T-helper 22 cell (primary cell): Measurements from ENCODE around the gene BARHL2.

Experiments
- DNase-seq: peaks from one replicate; pipeline ENCODE4 v3.0.0-alpha.2; 2020; ENCODE audit warnings: low read depth

The BARHL2 gene

DNA sequence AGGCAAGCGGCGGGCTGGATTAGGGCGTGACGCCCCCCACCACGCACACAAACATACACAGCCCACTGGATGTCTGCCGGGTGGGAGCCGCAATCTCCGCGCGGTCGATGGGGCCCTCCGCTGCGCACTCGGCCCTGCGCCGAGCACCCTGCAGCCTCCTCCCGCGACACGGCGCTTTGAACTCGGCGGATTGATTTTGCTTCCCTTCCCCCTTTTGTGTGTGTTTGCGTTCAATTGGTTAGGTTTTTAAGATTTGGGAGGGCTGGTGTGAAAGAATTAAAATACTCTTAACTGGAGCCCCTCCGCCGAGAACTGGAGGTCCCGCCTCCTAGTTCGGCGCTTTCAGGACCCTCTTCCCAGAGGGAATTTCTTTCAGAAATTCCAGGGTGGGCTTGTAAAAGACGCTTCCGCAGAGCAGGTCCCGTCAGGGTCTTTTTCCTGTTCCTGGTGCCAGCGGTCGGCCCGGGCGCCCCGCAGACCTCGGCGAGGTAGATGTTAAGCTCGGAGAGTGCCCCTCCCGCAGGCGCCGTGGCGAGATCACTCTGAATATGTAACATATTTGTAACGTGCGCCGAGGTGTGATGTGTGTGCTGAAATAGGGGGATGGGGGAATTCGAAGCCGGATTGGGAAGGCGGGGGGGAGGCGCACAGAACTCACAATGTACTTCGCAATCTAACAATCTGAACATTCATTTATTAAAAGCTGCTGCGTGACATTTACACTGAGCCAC, 8.0 kb upstream of the BARHL2 start:
- DNase-seq = no peak

DNA sequence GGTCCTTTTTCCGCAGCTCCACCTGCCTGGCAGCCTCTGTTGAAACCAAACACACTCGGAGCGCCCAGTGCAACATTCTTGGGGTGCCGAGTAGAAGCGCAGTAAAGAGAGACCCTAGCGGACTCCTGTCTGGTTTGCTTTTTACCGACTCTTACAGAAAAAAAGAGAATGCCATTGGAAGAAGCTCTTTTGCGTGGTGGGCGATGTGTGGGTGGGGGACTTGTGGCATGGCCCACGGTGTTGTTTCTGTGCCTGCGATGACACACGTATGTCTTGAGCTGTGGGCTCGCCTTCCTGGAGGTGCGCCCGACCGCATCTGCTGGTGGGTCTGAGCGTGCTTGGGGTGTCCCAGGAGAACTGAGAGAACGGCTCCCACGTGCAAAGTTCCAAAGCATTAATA, 7.3 kb upstream of the BARHL2 start:
- DNase-seq = no peak

DNA sequence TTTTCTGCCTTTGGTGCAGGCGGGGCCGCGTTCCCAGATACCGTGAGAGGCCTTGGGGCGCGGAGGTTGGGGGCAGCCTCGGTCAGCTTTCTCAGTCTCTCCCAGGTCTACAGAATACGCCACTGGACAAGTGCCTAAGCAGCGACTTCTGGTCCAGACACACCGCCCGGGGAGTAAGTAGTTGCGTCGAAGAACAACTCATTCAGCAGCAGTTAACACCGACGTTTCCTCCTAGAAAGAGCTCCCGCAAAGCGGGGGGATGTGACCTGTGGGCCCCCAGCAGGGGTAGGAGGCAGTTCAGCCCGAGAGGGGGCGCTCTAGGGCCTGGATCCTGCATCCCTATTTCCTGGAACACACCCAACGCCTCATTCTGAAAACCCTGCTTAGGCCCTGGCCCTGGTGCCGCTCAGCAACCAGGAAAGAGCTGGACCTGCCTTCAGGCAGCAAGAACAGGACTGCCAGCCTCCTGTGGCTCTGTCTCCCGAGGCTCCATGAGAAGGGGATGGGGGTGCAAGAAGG, 6.5 kb upstream of the BARHL2 start:
- no peak for DNase-seq

DNA sequence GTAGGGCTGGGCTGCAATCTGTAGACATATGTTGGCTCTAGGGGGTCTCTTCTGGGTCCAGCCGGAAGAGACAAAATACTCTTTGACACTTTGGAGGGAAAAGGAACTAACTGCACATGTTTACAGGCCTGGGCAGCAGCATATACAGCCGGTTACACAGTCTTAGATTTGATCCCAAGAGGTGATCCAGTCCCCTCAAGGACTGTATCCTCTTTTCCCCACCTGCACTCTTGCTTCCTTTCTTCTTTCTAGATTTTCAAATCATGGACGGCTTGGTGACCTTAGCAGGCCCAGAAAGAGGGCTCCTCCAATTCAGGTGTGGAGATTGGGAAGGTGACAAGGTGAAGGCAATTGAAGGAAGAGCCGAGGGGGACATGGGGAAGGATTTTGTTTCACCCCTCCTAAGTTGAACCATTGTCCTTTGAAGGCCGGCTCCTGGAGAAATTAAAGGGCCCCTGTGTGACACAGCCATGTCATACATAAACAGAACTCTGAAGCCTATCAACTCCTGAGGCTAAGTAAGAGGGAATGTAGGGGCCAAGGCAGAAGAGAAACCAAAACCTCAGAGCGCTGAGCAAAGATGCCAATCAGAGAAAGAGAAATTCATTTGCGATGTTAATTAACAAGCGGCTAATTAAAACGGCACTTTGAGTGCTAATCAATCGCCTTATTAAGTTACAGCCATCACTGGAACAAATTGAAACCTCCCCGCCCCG, 5.9 kb upstream of the BARHL2 start:
- no peak for DNase-seq

DNA sequence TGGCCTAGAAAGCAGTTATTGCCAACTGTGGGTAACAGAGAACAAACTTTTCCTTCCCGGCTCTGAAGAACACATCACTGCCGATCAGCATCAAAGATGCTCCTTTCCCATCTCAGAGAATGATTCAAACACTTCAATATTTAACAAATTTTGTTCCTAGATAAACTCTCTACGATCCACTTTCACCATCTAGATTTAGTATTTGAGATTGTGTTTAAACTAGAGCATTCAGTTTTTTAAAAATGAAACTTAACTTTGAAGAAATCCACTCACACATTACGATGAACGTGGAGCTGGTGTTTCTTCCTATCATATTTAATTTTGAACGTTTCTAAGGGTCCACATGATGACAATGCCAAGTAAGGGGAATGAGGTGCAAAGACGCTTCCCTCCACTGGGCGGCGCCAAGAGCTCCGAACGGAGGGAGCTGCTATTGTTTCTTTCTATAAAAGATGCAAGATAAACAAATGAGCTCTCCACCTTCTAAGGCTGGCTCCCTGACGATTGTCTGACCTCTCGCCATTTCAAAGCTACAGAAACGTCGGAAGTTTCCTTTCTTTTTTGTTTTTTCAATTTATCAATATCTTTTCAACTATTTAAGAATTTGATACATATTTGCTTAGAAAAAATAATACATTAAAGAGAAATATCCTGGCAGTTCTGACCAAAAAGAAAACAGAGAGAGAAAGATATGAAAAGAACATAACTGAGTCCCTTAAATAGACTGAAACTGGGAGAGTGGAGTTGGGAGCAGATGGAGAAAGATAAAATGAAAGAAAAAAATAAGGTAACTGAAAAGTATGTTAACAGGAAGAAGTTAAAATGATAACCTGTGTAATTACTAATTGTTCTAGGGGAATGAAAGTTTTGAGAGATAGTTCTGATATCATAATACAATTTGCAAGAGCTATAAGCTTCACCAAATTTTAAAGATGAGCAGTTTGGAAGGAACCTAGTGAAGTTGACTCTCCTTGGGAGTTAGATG, 4.4 kb upstream of the BARHL2 start:
- DNase-seq = no peak

DNA sequence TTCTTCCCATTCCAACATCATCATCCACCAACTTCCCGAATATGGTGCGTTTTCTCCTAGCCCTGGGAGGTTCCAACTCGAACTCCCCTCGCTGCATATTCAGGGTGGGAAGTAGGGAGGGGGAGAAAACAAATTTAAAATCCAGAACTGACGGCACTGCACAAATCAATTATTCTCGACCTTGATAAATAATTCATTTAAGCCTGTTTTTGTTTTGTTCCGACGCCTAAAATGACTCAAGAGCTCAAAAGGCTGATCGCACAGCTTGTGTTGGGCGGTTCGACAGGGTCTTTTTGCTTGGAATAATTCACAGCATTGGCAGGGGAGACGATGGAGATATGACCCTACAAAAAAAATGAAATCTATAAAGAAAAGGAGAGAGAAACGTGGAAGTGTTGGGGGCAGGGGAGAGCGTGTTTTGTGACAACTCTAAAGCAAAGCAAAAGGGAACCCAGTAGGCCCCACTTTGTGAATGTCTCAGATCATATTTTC, 3.1 kb upstream of the BARHL2 start:
- DNase-seq = no peak

DNA sequence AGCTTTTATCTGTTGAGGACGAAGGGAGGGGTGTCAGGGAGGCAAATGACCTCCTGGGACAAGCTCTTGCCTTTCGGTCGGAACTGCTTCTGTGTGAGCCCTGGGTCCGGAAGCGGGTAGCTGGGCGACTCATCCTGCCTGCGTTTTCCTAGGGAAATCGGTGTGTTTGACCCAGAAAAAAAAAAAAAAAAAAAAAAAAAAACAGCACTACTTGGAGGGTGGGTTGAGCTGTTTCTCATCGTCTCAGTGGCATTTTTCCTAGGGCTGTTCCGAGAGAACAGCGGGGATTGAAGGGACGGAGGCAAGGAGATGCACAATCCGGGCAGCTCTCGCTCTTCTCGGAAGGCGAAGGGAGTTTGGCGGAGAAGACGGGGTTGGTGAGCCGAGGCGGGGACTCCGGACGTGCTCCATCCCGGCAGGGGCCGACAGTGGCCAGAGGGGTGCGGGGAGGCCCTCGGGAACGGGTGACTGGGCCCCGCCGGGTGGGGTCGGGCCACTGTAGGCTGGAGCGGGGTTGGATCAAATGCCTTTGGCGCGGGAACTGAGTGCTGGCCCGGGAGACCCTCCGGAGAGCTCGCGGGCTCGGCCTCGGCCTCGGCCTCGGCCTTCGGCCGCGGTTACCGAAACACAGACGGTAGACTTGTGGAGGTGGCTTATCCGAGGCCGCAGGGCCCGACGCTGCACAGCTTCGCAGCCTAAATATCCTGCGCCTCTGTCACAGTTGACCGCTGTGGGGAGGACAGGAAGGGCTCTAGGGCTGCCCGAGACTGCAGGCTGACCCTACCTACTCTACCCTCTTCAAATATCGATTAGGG, 2.4 kb upstream of the BARHL2 start:
- DNase-seq = no peak

DNA sequence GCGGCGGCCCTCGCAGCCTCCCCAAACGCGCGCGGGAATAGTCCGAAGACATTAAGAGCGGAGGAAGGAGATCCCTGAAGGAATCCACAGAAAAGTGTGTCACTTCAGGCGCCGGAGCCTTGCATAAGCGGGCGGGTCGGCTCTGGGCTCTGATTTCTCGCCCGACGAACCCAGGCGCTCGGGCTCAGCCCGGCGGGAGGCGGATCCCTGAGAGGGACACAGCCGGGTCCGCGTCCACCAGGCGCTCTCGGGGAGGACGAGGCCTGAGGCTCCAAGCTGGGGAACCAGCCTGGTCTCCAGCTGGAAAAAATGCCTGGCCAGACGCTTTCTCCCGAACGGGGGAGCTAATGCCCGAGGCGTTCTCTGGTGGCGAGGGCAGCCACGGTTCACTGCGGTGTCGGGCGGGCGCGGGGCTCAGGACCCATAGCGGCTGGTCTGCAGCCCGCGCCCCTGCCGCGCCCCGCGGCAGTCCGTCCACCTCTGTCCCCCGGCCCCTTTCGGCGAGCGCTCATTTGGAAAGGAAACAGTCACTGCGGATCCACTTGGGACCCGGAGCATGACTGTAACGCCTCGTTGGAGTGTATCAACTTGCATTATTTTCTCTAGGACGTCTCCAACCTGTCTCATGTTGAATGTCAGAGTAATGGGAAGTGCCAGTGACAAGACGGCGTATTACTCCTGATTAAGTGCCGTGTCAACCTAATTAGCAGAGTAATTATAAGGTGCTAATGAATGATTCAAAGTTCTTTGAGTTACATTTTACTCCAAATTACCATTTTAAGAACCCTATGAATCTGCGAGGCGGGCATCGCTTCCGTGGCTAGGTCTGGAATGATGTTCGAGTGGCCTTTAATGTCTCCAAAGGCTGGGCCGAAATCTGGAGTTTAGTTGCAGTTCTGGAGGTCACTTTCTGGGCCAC, 1.6 kb upstream of the BARHL2 start:
- DNase-seq = no peak

DNA sequence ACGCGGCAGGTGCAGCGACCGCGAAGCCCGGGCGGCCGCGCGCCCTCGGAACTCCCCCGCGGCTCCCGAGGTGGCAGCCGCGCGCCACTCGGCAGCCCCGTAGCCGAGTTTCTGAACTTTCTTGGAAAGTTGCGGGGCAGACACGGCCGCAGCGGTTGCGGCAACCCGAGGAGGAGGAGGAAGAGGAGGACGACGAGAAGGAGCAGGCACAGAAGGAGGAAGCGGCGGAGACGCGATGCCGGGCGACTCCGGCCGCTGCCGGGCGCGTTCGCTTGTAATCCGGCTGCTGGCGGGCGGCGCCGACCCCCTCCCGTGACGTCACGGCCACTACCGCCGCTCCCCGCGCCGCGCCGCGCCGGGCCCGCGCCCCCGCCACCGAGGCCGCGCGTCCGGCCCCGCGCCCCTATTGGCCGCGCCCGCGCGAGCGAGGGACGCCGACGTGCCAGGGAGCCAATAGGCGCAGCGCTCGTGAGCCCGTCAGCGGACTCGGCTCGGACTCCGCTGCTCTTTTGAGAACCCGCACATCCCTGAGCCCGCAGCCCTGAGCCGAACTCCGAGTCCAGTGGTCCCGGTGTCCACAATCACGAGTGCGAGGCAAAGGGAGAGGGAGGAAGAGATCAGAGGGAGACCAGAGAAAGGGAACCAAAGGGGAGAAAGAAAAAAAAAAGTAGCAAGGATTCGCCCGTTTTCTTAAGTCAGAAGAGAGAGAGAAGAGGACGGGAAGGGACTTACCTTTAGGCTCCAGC, 736 bp upstream of the BARHL2 start:
- DNase-seq = no peak

DNA sequence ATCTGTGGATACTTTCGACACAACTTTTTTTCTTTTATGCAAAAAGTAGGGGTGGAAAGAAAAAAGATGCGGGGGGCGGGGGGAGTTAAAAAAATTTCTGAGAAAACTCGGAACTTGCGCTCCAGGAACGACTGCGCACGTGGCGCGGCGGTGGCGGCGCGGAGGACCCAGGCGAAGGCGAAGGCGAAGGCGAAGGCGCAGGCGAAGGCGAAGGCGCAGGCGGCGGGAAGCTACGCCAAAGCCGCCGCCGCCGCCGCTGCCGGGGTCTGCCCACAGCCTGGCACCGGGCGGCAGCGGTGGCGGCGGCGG, 208 bp upstream of the BARHL2 start:
- no peak for DNase-seq

DNA sequence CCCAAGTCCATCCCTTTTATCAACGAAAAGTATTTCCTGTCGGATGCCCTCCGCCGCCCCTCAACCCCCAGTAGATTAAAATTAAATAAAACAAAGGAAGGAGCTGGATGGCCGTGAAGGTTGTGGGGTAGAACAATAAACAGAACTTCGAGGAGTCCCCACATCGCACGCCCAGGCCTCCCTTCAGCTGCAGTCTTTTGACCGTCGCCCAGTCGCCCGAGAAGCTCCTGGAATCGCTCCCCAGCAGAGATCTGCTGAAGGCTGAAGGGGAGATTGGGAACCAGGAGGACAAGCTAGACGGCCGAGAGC, 905 bp downstream of the BARHL2 start:
- no peak for DNase-seq

DNA sequence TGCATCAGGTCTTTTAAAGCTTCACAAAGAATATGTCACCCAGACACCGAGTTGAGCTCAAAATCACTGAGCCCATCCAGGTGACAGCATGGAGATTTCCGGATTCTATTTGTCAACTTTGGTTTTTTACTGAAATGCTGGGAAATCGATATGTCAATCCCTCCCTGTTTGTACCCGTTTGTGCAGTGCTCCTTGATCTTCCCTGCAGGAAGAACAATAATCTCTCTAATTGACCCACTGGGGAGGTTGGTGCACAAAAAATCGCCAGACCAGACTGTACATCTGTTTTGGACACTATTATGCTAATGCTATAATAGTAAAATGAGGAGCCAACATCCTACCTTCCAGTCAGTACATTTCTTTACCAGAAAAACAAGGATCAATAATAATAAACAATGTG, 1.8 kb downstream of the BARHL2 start:
- no peak for DNase-seq

DNA sequence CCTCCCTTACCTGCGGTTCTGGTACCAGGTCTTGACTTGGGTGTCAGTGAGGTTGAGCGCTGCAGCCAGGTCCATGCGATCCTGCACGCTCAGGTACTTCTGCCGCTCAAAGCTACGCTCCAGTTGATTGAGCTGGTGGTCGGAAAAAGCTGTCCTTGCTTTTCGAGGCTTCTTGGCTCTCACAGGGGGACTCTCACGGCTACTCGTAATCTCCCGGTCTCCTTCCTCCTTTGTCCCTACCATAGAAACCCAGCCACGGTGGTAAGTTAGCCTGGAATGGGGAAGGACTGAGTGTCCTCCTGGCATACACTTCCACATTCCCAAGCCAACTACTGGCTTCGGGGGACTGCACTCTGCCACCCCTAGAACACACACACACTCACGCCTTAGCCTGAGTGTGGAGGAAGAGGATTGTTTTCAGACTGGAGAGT, 2.6 kb downstream of the BARHL2 start:
- DNase-seq = no peak

DNA sequence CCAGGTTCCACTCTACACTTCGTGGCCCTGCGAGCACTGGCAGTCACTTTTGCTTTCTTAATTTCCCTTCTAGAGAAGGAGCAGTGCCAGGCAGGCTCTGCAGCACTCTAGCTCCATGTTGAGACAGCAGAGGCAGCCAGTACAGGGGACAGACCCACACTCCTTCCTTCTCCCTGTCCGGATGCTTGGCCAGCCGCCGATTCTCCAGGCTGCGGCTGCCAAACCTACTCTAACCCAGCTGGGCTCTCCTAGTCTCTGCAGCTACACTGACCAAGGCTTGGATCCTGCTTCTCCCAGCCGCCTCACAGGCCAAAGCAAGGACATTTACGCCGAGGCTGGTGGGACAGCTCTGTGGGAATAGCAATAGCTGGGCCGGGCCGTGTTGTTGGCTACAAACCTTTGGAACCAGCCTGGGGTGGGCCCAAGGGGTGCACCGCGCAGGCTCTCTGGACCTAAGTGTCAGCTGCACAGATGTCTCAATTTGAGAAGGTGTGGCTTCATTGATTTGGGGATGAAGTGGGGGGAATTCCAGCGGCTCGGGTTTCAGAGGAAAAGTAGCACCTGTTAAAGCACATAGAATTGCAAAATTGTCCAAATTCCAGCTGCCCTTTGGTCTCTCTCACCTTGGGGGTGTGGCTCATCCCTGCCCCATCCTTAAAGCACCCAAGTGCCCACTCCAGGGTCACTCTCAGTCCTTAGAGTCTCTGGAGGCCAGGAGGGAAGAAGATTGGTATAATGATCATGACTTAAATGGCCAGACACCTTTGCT, 3.2 kb downstream of the BARHL2 start:
- no peak for DNase-seq

DNA sequence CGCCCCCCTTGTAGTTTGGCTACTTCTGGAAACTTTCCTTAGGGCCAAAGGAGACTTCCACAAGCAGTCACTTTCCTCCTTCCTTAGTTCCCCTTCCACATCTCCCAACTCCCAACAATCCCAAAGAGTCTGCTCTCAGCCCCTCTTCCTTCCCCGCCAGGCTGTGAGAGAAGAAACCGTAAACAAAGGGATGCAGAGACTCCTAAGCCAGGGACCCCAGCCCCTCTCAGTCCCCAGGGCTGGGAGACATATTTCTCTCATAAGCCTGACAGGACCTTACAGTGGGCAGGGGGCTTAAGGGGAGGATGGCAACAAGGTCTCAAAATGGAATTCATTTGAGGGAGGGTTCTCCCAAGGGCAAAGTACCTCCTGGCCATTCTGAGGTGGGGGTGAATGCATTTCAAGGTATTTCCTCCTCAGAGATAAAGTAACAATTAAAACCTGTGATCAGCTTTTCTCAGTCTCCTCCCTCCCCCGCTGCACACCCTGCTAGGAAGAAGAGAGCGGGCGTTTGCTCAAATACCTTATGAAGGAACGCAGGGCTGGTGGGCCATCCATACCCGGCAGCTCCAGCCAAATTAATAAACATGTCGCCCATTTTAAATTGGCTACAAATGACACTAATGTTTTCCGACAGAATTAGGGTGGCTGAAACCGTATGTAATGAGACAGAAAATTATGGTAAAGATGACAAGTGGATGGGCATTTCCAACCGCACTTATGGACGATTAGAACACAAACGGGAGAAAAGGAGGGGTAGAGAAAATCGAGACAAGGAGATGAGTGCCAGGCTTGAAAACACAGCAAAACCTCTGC, 4.0 kb downstream of the BARHL2 start:
- DNase-seq = no peak

DNA sequence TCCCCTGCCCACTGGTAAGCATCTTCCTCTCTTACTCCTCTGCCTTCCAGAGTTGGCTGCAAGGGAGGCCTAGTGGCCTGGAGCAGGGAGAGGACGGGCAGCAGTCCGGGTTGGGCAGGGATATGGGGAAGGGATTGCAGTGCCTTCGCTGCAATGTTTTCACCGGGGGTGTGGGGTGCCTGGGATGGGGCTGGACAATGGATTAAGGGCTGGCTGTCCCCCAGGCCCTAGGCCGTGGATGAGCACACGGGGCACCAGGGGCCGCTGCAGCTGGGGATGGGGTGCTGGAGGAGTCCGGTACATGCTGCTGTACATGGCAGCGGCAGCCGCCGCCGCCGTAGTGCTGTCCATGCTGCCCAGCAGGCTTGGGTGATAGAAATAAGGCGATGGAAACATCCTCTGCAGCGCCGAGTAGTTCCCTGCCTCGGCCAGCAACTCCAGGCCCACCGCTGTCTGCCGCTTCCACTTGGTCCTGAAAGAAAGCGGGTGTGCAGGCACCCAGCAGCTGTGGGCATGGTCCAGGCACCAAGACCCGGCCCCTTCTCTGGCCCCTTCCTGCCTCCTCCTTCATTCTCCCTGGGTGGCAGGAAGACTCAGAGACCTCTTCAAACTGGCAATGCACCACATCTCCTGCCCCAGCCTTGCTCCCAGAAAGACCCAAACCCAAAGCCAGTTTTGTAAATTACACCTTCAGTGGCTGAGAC, 4.8 kb downstream of the BARHL2 start:
- DNase-seq = no peak

DNA sequence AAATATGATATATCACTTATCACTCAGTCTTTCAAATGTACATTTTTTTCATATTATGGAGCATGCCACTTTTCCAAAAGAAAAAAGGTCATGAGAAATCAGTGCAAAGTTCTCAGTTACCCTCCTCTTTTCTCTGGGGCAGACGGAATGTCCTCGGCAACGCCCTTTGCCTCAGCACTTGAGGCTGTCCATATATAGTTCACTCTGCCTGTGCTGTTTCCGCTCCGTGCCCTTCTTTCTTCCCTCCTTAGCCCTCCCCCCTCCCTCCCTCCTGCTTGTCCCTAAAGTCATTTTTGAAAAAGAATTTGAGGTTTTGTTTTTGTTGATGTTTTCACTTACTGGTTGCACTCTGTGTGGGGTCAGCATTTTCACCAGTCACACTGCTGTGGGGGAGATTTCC, 5.4 kb downstream of the BARHL2 start:
- DNase-seq = no peak
